ENCODE measurements around the gene PLBD1. TPM values are rescaled to one million over a fixed set of nuclear protein-coding genes. Genes with fewer than 3 reads are reported as not detected.

PLBD1 gene
- total RNA-seq, 1 donor from 2014 or later = 1.1 TPM

DNA sequence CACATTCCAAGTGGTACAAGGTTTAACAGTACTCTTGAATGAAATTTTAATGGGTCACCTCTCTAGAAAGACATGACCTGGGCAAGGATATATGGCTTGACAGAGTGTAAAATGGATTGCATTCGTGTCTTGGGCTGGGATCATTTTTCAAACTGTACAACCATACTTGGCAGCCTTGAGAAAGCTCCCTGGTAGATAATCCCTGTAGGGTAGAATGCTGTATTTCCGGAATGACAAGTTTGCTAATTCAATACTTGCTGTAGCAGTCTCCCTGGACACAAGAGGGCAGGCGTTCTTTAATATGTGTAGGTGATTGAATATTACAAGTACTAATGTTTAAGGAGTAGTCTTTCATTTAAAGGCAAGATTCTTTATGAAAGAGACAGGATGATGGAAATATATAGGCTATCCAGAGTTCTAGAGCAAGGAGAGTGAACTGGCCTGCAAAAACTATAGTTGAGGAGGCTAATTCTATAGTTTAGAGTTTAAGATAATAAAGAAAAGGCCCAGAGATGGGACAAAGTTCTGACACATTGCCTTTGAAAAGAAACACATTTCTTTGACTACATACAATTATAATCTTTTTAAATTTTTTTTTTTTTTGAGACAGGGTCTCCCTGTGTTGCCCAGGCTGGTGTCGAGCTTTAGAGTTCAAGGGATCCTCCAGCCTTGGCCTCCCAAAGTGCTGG lies 53.4 kb downstream of the PLBD1 start:
- DNase-seq (ENCODE audit: low read depth) = peak; percentile 96
- H3K36me3 ChIP-seq (ENCODE audit: control insufficient read depth, insufficient read depth, low read length) = no peaks in the 10 kb centered on the region
- H3K27me3 ChIP-seq (ENCODE audit: control insufficient read depth, insufficient read depth, low read length) = no peaks in the 10 kb centered on the region
- peak; percentile 50 for TF ChIP-seq CTCF (IDR thresholded peaks at IDR 0.05; ENCODE audit: insufficient read depth, low read length, severe bottlenecking)
- peak; percentile 50 for FAIRE-seq
- H3K4me3 ChIP-seq (ENCODE audit: low read depth, low read length) = no peak overlapping the region

DNA sequence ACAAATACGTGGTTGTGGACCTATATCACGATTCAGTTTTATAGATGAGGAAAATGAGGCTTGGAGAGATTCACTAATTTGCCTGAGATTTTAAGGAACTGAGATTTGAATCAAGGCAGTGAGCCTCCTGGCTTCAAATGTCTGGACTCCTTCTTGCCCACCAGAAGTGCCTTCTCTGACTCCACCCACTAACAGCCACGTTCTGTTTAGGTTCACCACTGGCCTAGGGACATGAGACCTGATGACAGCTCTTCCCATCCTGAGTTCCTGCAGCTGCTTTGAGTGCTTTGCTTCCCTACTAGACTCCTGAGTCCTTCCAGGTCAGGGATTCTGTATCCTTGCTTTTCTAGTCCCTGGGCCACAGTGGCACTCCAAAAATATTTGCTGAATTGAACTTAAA lies 57.1 kb downstream of the PLBD1 start:
- no peak for TF ChIP-seq CTCF (IDR thresholded peaks at IDR 0.05; ENCODE audit: insufficient read depth, low read length, severe bottlenecking)
- no peak overlapping the region for H3K4me3 ChIP-seq (ENCODE audit: low read depth, low read length)
- no peak for FAIRE-seq

DNA sequence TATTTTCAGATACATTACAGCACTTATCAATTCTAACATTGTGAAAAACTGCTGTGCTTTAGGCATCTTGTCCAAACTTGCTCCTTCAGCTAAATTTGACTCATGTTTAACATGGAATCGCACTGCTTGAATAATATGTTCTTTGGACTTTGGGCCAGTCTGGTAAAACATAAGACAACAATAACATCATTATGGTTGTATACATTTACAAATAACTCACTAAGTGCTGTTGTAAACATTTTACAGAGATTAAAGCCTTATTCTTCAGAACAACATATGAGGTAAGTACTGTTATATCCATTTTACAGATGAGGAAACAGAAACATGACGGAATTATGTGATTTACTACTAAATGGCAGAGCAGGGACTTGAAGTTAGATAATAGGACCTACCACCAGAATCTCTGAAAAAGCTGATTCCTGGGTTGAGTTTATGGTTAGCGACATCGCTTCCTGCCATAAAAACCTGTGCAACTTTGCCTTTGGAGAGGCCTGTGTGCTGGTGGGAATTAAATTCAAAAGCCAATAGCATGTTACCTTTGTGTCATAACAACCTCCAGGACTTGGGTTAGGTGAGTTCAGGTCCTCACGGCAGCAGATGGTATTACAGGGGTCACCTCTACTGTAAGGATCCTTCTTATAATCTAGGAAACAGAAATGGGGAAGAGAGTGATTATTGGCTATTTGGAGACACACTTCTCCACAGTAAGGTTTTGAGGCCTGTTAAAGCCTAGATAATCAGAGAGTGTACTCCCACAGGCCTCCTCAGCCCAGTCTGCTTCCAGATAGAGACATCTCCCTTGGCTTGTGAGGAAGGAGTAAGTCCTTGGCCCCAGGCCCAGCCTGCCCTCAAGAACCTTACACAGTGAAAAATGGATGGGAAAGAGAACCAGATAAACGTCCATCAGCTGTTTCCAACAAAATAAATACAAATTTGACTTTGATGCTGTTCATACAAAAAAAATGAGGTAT lies 61.8 kb downstream of the PLBD1 start:
- Histone ChIP-seq H3K4me3 (ENCODE audit: low read depth, low read length) (no peak overlapping the region), H3K36me3 (ENCODE audit: control insufficient read depth, insufficient read depth, low read length) (no peaks in the 10 kb centered on the region), H3K27me3 (ENCODE audit: control insufficient read depth, insufficient read depth, low read length) (no peaks in the 10 kb centered on the region)
- FAIRE-seq = no peak
- peak; percentile 20 for DNase-seq (ENCODE audit: low read depth)
- TF ChIP-seq CTCF (IDR thresholded peaks at IDR 0.05; ENCODE audit: insufficient read depth, low read length, severe bottlenecking) = no peak

More for the DNA sequence above, 57.1 kb downstream of the PLBD1 start:
- H3K27me3 ChIP-seq (ENCODE audit: control insufficient read depth, insufficient read depth, low read length) = no peaks in the 10 kb centered on the region
- DNase-seq (ENCODE audit: low read depth) = no peak
- no peaks in the 10 kb centered on the region for H3K36me3 ChIP-seq (ENCODE audit: control insufficient read depth, insufficient read depth, low read length)

DNA sequence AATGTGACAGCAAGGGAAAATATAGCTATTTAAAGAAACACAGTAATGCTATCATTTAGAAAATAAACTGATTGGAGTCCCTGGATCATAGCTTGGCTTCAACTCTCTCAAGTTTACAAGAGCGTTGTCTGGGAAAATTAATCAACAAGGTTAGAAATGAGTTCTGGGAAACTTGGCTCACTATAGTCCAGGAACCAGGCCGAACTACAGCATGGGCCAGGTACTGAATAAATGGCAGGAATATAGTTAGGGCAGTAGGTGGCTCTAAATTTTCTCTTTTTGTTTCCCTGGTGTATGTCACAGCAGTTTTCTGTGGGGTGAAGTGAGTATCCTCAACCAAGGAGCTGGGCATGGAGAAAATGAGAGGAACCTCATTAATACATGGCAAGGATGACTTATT lies 72.4 kb downstream of the PLBD1 start:
- H3K4me3 ChIP-seq (ENCODE audit: low read depth, low read length) = no peak overlapping the region
- H3K27me3 ChIP-seq (ENCODE audit: control insufficient read depth, insufficient read depth, low read length) = no peaks in the 10 kb centered on the region
- peaks cover 2% of the 10 kb centered on the region for H3K36me3 ChIP-seq (ENCODE audit: control insufficient read depth, insufficient read depth, low read length)
- no peak for DNase-seq (ENCODE audit: low read depth)
- FAIRE-seq = no peak
- no peak for TF ChIP-seq CTCF (IDR thresholded peaks at IDR 0.05; ENCODE audit: insufficient read depth, low read length, severe bottlenecking)

GRCh38 chr12:14482886-14483285 lies 84.8 kb downstream of the PLBD1 start:
- H3K4me3 ChIP-seq (ENCODE audit: low read depth, low read length) = no peak overlapping the region
- no peak for FAIRE-seq
- H3K36me3 ChIP-seq (ENCODE audit: control insufficient read depth, insufficient read depth, low read length) = peaks cover 9% of the 10 kb centered on the region
- no peaks in the 10 kb centered on the region for H3K27me3 ChIP-seq (ENCODE audit: control insufficient read depth, insufficient read depth, low read length)
- DNase-seq (ENCODE audit: low read depth) = peak; percentile 86
- TF ChIP-seq CTCF (IDR thresholded peaks at IDR 0.05; ENCODE audit: insufficient read depth, low read length, severe bottlenecking) = no peak
